Mucosa of gallbladder (tissue), 1 donor: ENCODE data around the gene RBM6. TPM values are rescaled to one million over a fixed set of nuclear protein-coding genes. Genes with fewer than 3 reads are reported as not detected.
"Not testable (repeated sequence)": the region's sequence is repeated elsewhere in the genome, so short reads cannot be mapped to it uniquely, and the experiment has no call there.

Experiments
- DNase-seq: peaks from one replicate; pipeline ENCODE4 v3.0.0-alpha.2; 2020; ENCODE audit warnings: low spot score
- total RNA-seq: library from RNA; stranded (reverse); gene quantifications from one replicate; pipeline ENCODE4 v1.2.1, GENCODE V29; 2021
- donor health status: DM: no; HTN: no; CAD: no.

Gene RBM6, protein sequence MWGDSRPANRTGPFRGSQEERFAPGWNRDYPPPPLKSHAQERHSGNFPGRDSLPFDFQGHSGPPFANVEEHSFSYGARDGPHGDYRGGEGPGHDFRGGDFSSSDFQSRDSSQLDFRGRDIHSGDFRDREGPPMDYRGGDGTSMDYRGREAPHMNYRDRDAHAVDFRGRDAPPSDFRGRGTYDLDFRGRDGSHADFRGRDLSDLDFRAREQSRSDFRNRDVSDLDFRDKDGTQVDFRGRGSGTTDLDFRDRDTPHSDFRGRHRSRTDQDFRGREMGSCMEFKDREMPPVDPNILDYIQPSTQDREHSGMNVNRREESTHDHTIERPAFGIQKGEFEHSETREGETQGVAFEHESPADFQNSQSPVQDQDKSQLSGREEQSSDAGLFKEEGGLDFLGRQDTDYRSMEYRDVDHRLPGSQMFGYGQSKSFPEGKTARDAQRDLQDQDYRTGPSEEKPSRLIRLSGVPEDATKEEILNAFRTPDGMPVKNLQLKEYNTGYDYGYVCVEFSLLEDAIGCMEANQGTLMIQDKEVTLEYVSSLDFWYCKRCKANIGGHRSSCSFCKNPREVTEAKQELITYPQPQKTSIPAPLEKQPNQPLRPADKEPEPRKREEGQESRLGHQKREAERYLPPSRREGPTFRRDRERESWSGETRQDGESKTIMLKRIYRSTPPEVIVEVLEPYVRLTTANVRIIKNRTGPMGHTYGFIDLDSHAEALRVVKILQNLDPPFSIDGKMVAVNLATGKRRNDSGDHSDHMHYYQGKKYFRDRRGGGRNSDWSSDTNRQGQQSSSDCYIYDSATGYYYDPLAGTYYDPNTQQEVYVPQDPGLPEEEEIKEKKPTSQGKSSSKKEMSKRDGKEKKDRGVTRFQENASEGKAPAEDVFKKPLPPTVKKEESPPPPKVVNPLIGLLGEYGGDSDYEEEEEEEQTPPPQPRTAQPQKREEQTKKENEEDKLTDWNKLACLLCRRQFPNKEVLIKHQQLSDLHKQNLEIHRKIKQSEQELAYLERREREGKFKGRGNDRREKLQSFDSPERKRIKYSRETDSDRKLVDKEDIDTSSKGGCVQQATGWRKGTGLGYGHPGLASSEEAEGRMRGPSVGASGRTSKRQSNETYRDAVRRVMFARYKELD
- total RNA-seq, result 89.2 TPM

GRCh38 chr3:49939858-49940666 lies at the start of gene RBM6:
RBM6 (plus strand) TSS chr3:49940150; CDS start chr3:49962642, 22,492 bp downstream.
- DNase-seq, result peak; percentile 97

- DNase-seq, result no peak
Observed at GRCh38 chr3:49895791-49896190, 44.2 kb upstream of the RBM6 start.

GRCh38 chr3:49896345-49896744 lies 43.6 kb upstream of the RBM6 start:
- no peak for DNase-seq

DNA sequence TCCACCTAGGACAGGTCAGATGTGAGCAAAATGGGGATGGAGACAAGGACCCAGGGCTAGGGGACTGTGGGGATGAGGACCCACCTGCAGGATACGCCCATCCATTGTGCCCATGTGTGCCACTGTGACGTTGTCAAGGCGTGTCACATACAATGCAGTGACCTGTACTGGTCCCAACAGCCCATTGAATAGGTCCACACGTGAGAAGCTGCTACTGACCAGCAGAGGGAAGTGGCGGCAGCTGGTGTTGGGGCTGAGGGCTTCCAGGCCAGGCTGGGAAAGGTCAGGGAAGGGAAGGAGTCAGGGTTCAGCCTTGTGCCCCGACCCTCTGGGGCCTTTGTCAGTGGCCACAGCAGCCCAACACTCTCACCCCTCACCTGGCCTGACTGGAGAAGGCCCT lies 41.0 kb upstream of the RBM6 start:
- DNase-seq, result no peak

DNA sequence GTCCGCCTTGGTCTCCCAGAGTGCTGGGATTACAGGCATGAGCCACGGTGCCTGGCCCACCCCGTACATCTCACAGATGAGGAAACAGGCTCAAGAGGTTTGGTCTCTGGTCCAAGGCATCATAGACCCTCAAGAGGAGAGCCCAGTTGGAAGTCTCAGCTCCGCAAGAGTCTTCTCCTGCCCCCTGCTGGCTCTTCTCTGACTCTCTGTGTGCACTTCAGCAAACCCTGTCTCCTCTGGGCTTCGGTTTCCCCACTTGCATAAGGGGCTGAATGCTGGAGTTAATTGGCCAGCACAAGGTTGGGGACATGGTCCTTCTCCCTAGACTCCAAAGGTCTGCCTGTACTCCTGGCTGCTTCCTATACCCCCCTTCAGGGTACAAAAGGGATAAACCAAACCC lies 40.1 kb upstream of the RBM6 start:
- DNase-seq, result no peak

DNA sequence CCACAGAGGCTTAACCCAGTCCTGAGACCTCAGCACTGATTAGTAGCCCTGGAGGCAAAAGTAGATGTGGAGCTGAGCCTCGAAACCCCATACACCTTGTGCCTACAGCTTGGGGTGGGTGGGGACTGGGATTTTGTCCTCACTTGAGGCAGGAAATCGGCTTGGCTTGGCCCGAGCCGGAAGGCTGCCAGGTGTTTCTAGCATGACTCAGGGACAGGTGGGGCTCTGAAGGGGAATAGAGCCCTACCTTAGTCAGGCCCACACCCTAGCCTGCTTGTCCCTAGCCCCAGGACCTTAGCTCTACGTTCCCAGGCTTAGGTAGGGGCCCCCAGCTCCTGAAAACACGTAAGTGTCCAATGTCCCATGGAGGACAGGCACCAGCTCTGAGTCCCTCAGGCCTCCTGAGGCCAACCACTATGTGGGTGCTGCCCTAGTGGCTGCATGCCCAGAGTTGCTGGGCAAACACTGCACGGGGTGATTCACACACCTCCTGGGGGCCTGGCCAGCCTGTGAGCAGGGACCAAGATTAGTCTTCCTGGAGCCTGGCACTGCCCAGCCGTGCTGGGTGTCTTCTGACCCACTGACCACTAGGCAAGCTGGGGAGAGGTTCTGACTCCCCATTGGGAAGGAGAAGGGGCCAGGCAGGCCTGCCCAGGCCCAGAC lies 39.3 kb upstream of the RBM6 start:
- DNase-seq, result peak; percentile 82

- no peak for DNase-seq
Observed at GRCh38 chr3:49901366-49902339, 38.3 kb upstream of the RBM6 start.

DNA sequence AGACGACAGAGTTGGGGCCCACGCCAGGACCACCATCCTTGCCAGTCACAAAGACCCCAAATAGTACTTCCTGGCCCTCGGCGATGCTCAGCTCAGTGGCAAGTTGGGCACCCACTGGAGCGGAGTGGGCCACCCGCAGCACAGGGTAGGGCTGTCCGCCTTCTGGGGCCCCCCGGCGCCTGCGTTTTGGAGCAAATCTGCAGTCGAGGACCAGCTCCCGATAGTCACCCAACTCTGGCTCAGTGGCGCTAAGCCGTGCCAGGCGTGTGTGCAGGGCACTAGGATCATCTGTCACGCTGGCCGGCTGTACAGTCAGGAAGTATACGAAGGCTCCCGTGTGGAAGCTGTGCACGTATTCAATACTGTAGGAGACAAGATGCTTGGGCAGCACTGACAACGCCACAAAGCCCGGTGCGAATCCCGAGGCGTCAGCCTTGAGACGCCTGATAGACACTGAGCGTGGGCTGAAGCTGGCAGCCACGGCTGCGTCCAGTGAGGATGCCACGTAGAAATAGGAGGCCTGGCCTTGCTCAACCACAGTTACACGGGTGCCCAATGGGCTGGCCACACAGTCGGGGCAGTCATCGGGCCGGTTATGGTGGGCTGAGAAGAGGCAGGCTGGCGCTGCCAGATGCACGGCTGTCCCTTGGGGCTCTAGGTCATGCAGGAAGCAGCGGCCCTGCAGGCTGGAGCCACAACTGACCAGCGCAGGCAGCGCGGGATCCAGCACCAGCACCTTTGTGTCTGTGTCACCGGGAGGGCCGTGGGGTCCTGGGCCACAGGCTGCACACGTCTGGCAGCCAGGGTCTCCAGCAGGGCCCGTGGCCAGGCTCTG lies 37.2 kb upstream of the RBM6 start:
- DNase-seq, result no peak

DNA sequence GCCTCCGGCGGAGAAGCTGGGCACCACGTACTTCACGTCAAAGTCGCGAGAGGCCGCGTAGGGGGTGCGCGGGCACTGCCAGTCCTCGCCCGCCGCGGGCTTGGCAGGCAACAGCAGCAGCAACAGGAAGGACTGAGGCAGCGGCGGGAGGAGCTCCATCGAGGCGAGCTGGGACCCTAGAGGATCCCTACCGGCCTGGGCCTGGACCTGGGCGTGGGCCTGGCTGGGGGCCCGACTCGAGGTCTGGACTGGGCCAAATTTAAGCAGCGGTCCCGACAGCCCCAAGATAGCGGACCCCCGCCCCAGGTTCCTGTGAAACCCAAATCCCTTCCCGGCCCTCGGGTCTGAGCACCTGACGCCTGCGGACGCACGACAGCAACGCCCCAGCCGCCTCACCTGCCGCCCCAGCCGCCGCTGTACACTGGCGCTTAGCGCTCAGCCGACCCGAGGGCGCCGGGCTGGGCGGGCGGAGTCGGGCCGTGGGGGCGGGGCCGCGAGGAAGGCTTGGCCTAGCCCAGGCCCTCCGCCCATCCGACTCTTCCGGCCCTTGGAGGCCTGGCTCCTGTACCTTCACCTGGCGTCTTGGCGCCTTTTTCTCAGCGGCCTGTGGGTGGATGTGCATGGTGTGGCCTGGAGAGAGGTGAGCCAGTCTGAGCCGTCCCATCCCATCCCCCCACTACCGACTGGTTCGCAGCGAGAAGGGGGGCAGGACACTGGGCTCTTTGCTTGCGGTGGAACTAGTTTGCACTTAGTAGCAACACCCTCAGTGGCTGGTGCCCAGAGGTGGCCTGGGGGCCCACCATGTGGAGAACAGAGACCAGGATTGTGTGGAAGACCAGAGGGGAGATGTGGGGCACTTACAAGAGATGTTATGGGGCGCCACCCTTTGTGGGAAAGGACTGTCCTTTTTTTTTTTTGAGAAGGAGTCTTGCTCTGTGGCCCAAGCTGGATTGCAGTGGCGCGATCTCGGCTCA lies 36.2 kb upstream of the RBM6 start, which contains the start of gene MST1R:
Gene MST1R, minus strand, starts transcription at position 423 of the 974 bp plus-strand sequence. Its CDS starts 264 bp downstream, at position 159.
- DNase-seq, result peak; percentile 87

DNA sequence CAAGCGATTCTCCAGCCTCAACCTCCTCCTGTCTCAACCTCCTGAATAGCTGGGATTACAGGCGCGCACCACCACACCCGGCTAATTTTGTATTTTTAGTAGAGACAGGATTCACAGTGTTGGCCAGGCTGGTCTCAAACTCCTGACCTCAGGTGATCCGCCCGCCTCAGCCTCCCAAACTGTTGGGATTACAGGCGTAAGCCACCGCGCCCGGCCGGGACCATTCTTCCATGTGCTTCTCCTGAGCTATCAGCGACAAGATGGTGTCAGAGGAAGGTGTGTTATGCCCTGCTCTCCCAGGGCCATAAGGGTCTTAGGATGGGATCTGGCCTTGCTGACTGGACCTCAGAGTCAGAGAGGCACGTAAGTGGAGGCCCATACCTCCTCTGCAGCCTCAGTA lies 35.5 kb upstream of the RBM6 start:
- DNase-seq, result not testable (repeated sequence)

DNA sequence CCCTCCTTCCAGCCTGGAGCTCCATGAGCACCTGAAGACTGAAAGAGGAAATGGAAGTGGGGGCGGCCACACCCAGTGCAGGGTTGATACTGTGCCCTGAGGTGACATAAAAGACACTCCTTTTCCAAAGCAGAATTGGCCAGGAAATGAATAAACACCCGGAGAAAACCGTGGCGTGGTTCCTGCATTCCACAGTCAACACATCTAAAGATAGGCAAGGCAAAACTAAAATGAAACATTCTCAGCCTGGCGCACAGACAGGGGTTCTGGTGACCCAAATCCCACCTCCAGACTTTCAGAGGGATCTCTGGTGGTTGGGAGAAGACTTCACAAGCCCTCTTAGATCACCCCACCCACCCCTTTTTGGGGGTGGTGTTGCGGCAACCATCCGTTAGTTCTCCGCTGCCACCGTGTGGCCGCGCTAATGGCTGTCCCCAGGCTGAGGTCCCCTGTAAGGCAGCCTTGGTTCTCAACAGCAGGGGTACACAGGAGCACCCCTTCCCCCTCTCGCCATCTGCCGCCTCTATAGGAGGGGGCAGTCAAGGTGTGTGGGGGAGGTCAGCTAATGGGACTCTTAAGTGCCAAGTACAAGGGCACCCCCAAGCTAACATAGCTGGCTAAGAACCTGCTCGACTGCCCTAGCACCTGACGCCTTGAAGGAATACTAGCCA lies 33.7 kb upstream of the RBM6 start:
- peak; percentile 64 for DNase-seq

- DNase-seq, result no peak
Observed at GRCh38 chr3:49908373-49909199, 31.4 kb upstream of the RBM6 start.

DNA sequence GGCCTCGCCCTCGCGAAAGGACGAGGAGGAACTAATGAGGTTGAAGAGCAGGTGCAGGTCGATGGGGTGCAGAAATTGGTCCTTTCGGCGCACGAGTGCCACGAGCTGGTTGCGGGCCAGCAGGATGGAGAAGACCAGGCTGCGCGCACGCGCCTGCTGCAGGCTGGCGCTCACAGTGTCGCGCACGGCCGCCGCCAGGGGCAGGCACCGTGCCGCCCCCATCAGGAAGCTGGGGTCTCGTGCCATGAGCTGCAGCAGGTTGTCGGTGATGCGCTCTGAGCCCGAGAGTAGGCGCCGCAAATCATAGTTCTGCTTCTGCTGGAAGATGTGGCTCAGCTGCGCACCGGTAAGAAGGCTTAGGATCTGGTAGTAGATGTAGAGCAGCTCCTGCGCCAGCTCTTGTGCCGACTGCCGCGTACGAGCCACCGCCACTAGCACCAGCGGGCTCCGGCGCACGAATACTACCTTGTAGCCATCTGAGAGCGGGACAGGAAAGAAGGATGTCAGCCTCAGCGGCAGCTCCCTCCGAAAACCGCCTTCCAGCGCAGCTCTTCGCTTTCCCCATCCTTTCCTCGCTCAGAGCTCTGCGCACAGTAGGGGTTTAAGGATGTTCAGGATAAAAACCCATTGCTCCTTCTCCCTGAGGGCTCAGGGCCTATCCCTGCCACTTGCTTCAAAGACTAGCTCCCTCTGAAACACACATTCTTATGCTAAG lies 29.4 kb upstream of the RBM6 start:
- DNase-seq, result no peak

DNA sequence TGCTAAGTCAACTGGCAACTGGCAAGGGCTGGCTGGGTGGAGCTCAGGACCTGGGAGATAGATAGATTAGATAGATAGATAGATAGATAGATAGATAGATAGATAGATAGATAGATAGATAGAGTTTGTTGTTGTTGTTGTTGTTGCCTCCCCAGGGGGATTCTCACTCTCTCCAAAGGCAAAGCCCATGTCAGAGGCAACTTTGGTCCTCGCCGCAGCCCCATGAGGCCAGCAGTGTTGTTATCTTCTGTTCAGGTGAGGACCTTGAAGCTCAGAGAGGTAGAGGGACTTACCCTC lies 28.9 kb upstream of the RBM6 start:
- no peak for DNase-seq

- DNase-seq, result no peak
Observed at GRCh38 chr3:49911611-49912010, 28.3 kb upstream of the RBM6 start.
